NOMO-1 treated with dmso at 0.1 percent for 144 hours (cell line): Measurements from ENCODE around the gene DIPK2A.

ENCODE experiments used
- DNase-seq: peaks from one replicate; lab custom pipeline; 2025; ENCODE audit not compliant: unreplicated experiment; lab: John Stamatoyannopoulos, UW

The DIPK2A gene, protein sequence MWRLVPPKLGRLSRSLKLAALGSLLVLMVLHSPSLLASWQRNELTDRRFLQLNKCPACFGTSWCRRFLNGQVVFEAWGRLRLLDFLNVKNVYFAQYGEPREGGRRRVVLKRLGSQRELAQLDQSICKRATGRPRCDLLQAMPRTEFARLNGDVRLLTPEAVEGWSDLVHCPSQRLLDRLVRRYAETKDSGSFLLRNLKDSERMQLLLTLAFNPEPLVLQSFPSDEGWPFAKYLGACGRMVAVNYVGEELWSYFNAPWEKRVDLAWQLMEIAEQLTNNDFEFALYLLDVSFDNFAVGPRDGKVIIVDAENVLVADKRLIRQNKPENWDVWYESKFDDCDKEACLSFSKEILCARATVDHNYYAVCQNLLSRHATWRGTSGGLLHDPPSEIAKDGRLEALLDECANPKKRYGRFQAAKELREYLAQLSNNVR

GRCh38 chr3:143971359-143972154, at the start of gene DIPK2A:
TSS of gene DIPK2A (plus strand) at chr3:143971823. CDS start at chr3:143972333, 510 bp downstream.
- DNase-seq = peak; percentile 99

GRCh38 chr3:143924522-143925285, 46.9 kb upstream of the DIPK2A start:
- DNase-seq = no peak

GRCh38 chr3:143928056-143928455, 43.6 kb upstream of the DIPK2A start:
- DNase-seq = no peak

GRCh38 chr3:143928541-143929255, 42.9 kb upstream of the DIPK2A start:
- DNase-seq = no peak

DNA sequence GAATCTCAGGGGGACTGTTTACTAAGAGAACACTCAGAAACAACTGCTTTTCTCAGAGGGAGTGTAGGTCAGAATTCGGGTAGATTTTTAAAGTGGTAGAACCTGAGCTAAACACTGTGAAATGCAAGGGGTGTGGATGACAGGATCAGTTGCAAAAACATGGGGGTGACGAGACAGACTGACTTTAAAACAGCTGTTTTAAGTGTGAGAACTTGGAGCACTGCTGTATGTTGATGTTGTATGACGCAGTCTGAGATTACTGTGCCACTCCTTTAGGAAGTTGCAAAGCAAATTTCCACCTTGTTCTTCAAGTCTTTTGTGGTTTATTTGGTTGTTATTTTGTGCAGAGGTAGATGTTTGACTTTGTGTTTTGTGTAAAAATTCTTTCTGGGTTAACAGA, 36.8 kb upstream of the DIPK2A start:
- no peak for DNase-seq

DNA sequence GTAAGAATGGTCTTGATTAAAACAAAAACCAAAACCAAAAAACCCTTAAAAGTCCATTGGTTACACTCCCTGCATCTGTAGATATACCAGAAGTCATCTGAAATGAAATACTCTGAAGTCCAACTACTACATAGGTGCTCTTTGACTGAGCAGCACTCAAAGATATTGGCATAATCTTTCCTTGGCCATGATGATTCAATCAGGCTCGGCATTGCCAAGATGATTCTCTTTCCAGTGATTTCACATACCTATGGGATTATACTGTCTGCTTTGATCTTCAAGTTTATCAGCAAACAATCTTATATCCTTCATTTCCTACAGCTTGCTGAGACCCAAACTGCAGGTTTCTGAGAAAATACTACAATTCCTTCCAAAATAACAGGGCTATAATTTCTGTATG, 35.9 kb upstream of the DIPK2A start:
- DNase-seq = no peak

DNA sequence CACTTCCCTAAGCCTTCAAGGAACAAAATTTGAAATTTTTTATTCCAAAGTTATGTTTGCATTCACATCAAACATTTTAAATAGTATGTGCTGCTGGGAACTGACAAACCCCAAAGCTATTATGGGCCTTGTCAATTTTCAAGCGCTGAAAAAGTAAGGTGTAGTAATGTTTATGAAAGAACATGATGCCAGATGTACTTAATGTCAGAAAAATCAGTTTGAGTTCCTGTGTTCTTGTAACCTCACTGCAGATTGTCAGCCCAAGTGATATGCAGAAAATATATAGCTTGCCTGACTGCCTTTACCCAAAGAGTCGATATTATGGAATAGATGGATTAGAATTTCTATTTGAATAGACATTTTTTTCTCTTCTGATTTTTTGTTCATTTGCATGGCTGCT, 20.8 kb upstream of the DIPK2A start:
- no peak for DNase-seq

GRCh38 chr3:143951351-143951971, 20.2 kb upstream of the DIPK2A start:
- no peak for DNase-seq

- no peak for DNase-seq
Observed at GRCh38 chr3:143952569-143953072, 19.0 kb upstream of the DIPK2A start.

DNA sequence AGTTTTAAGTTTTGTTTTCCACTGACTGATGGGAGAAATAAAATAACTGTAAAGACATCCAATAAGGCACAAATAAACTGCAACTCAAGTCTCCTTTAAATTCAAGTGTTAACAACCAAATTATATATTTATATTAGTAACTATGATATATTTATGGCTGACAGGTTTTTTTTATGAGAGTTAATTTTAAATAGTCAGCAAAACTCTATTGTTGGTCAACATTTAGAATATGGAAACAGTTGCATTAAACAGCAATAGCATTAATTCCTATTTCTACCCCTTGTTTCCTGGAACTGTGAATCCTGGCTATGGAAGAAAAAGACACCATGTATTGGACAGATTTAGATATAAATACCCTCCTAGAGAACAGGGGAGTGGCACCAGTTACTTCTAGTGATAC, 16.5 kb upstream of the DIPK2A start:
- DNase-seq = no peak

- DNase-seq = no peak
Observed at GRCh38 chr3:143956838-143957237, 14.8 kb upstream of the DIPK2A start.

DNA sequence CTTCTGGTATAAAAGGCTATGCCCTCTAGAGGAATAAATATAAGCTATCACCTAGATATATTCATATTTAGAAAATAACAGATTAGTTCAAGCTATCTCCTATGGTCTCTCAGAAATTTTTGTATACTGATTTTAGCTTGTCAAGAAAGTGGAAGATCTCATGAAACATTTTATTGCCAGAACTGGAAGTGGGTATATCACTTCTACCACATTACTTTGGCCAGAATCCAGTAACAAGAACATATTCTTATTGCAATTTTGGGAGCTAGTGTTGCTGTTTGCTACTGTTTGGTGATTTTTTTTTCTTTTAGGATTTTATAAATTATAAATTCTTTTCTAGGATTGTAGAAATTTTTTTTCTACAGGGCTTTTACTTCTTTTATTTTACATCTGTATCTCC, 14.2 kb upstream of the DIPK2A start:
- no peak for DNase-seq

- DNase-seq = no peak
Observed at GRCh38 chr3:143958966-143959365, 12.7 kb upstream of the DIPK2A start.

DNA sequence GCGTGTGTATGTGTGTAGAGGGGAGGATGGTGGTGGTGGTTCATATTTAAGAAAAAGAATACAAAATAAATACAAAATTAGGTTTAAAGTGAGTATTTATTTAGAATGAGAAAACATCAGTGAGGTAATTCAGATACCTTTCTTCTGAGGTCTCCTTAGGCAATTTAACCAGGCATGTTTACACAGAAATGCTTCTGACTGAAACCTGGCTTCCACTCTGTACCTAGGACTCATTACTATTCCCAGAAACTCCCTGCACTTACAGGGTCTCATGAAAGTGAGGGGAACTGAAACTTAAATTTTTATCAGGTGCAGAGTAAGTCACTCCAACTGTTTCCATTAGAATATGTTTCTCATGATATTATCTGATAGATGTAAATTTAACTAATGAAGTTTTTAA, 10.3 kb upstream of the DIPK2A start:
- DNase-seq = no peak

GRCh38 chr3:143963946-143964345, 7.7 kb upstream of the DIPK2A start:
- DNase-seq = no peak

DNA sequence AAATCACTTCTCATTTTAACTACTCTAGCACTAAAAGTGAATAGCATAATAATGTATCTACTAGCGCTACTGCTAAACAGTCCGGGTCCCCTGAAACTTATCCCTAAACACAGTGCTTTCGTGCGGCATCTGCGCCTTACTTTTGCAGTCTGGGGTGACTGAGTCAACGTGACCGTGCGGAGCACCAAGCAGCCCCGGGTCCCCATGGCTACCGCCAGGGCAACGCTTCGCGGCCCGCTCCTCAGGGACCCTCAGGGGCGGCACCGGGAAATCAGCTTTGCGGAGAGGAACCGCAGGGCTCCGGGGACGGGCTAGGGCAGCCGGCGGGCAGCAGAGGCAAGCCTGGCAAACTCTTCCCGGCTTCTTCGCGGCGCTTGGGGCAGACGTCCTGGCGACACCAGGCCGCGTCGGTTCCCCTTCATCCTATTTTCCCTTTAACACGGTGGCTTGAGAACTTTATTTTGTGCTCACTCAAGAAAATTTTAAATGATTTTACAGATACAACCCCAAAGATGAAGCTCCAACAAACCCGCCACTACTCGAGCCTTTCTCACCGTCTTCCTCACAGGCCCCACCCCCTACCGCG, 757 bp upstream of the DIPK2A start:
- peak; percentile 77 for DNase-seq

- DNase-seq = no peak
Observed at GRCh38 chr3:143972155-143972504, 507 bp downstream of the DIPK2A start.

GRCh38 chr3:143972505-143973258, 1.1 kb downstream of the DIPK2A start:
- DNase-seq = peak; percentile 84
